Medulla oblongata (tissue), 1 donor: ENCODE measurements around the gene TRAF2.
"Not testable (repeated sequence)": the region's sequence is repeated elsewhere in the genome, so short reads cannot be mapped to it uniquely, and the experiment has no call there.

Source experiments
- DNase-seq: peaks from one replicate; pipeline ENCODE4 v3.0.0-alpha.2; 2015; ENCODE audit errors: extremely low spot score

TRAF2 gene, protein sequence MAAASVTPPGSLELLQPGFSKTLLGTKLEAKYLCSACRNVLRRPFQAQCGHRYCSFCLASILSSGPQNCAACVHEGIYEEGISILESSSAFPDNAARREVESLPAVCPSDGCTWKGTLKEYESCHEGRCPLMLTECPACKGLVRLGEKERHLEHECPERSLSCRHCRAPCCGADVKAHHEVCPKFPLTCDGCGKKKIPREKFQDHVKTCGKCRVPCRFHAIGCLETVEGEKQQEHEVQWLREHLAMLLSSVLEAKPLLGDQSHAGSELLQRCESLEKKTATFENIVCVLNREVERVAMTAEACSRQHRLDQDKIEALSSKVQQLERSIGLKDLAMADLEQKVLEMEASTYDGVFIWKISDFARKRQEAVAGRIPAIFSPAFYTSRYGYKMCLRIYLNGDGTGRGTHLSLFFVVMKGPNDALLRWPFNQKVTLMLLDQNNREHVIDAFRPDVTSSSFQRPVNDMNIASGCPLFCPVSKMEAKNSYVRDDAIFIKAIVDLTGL

DNA sequence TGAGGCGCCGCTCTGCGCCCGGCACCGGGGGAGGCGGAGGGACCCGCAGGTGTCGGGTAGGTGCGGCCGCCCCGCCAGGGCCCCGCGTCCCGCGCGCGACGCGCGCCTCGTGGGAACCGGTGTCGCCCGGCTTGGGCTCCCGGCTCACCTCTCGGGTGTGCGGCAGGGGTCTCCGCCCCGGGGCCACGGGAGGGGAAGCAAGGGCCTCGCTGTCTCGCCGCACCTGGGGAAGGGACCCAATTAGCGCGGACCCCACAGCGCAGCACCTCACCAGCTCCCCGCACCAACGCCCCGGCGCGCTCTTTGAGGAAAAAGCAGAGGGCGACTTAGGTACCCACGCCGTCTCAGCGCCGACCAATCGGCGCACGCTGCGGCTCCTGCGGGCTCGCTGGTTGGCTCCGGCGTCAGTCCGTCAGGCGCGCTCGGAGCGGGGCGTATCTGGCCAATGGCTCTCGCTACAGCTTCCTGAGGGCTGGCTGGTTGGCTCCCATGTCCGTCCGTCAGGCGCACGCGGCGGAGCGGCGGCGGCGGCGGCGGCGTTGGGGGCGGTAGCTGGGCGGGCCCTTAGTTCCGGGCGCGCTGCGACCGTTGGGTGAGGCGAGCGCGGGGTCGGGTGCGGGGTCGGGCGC lies at the start of gene TRAF2:
Gene TRAF2 (plus strand): TSS at position 567 of the 629 bp plus-strand sequence. CDS start 12,225 bp downstream, outside the sequence.
- DNase-seq: peak; percentile 98

DNA sequence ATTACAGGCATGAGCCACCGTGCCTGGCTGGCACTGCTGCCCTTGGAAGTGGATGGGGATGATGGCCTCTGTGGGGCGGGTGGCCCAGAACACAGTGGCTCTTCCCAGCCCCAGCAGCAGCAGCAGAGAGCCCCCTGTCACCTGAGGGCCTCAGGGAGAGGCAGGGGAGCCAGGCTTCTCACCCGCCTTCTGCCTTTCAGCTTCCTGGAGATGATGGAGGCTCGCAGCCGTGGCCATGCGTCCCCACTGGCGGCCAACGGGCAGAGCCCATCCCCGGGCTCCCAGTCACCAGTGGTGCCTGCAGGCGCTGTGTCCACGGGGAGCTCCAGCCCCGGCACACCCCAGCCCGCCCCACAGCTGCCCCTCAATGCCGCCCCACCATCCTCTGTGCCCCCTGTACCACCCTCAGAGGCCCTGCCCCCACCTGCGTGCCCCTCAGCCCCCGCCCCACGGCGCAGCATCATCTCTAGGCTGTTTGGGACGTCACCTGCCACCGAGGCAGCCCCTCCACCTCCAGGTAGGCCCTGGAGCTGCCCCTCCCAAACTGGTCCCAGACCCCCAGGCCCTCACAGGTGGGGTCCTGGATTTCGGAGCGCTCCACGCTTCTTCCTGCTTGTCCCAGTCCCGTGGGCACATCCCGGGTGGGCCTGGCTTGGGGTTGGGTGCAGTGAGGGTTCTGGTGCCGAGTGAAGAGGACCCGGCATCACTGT lies 49.0 kb upstream of the TRAF2 start:
- DNase-seq: no peak

- DNase-seq: not testable (repeated sequence)
These were observed 48.4 kb upstream of the TRAF2 start for GRCh38 chr9:136837856-136838277.

DNA sequence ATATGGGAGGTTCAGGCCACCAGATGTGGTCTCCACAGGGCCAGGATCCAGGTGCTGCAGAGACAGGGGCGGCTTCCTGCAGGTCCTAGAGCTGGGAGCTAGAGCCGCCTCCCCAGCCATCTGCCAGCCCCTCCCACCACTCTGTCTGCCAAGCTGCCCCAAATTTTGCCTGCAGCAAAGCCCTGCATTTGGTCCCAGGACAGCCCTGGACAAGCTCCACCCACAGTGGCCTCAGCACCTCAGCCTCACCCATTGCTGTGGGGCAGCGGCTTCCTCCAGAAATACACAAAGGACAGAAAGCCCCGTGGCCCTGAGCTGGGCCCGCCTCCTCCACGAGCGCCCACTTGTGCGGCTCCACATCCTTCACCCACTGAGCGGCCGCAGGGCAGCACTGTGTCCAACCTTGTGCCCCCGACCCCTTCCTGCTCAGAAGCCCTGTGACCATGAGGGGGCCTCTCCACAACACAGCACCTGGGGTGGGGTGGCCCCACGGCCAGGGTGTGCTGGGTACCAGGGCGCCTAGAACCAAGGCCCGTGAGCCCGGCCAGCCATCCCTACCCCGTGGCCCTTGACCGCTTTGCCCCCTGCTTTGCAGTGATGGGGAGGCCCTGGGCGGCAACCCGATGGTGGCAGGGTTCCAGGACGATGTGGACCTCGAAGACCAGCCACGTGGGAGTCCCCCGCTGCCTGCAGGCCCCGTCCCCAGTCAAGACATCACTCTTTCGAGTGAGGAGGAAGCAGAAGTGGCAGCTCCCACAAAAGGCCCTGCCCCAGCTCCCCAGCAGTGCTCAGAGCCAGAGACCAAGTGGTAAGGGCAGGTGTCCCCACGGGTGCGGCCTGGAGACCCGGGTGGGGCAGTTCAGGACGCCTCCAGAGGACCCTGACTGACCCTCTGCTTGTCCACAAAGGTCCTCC lies 47.7 kb upstream of the TRAF2 start:
- no peak for DNase-seq

DNA sequence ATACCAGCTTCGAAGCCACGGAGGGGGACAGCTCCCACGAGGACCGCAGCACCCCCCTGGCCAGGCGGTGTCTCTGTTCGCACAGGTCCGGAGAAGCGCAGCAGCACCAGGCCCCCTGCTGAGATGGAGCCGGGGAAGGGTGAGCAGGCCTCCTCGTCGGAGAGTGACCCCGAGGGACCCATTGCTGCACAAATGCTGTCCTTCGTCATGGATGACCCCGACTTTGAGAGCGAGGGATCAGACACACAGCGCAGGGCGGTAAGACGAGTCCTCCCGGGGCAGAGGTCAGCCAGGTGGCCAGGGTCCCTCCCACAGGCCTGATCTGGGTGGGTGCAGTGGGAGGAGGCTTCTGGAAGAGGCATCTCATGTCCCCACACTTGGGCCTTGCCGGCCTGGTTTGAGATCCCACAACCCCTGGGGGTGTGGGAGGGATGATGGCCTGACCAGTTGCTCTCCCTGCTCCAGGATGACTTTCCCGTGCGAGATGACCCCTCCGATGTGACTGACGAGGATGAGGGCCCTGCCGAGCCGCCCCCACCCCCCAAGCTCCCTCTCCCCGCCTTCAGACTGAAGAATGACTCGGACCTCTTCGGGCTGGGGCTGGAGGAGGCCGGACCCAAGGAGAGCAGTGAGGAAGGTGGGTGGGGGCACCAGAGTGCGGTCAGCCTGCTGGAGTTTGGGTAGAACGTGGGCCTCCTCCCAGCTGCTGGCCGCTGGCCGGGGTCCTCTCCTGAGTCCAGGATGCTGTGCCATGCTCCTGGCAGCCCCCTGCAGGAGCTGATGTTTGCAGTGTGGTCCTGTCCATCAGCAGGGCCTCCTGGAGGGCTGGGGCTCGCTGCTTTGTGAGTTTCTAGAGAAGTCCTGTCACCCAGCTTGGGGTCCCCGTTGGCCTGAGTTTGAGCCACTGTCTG lies 46.8 kb upstream of the TRAF2 start:
- no peak for DNase-seq

DNA sequence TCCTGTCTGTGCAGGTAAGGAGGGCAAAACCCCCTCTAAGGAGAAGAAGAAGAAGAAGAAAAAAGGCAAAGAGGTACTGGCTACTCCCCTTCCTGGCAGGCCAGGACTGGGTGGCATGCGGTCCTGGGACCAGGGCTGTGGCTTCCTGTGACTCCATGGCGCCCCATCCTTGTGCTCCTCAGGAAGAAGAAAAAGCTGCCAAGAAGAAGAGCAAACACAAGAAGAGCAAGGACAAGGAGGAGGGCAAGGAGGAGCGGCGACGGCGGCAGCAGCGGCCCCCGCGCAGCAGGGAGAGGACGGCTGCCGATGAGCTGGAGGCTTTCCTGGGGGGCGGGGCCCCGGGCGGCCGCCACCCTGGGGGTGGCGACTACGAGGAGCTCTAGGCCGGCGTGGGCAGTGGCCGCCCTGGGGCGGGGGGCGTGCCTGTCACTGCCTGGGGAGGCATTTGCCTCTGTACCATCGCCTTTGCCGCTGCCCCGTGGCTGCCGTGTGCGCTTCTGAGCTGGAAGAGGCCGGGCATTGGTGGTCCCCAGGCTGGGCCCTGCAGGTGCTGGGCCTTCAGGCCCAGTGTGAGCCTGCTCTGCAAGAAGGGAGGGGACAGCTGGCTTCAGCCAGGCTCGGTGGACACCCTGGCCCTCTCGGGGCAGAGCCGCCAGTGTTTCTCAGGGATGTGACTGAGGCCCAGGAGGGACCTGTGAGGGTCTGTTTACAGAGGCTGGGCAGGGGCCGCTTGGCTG lies 46.0 kb upstream of the TRAF2 start:
- DNase-seq: no peak

DNA sequence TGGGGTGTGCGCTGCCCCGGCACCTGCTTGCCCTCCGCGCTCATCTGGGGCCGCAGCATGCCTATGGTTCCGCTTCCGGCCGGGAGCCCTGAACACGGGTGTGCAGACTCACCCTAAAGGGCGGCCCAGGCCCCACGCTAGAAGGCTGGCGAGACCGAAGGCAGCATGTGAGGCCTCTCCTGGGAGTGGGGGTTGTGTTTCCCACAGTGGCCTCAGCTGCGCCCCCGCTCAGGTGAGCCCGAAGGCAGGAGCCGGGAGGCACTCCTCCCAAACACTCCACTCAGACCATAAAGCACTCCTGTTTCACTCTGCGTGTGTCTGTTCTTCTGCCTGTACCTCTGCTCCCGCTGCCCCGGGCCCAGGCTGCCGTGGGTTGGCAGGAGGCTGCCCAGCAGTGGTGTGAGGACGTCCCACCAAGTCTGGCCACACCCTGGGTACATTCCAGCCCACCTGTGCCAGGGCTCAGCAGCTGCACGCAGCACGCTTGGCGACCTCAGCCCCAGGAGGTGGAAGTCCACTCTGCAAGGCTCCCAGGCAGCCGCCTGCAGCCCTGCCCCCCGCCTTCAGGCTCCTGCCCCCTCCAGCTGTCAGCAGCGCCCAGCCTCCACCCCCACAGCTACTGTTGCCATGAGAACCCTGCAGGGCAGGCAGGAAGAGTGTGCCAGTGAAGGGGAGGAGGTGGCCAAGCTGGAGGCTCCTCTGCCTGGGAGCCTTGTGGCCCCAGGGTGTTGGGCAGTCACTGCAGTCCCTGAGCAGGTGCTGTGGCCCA lies 45.3 kb upstream of the TRAF2 start:
- DNase-seq: peak; percentile 90

DNA sequence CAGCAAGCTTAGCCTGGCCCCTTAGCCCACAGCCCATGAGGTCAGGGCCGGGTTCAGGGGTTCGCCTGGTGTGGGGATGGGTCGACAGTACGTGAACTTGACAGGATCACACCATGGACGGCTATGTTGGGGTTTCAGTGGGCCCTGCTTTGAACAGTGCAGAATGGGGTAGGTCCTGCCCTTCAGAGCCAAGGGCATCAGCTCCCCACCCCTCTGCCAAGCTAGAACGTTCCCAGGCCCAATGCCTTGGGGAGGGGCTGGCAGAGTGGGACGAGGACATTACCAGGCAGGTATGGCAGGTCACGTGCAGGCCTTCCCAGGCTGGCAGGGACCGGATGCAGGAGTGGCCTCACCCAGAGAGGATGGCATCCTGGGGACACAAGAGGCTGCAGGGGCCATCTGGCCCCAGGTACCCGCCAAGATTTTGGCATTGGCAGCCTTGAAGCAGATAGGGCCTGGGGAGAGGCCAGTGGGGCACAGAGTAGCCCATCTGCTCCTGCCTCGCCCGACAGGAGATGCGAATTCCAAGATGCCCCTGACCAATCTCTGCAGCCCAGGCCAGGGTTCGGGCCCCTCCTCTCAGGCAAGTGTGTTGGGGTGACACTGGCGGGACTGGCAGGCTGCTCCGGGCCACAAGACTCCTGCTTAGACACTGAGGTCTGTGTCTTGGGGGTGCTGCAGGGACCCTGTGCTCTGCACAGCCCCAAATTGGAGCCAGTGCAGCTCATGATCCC lies 44.5 kb upstream of the TRAF2 start:
- DNase-seq: peak; percentile 9

GRCh38 chr9:136842380-136842948 lies 43.9 kb upstream of the TRAF2 start, which contains the start of gene AJM1:
Gene AJM1 (plus strand): TSS chr9:136842478. CDS start chr9:136844415, 1,937 bp downstream.
- peak; percentile 83 for DNase-seq

GRCh38 chr9:136843159-136843800 lies 43.0 kb upstream of the TRAF2 start:
- DNase-seq: peak; percentile 48

- DNase-seq: not testable (repeated sequence)
These were observed 42.2 kb upstream of the TRAF2 start for GRCh38 chr9:136843801-136844740.

- DNase-seq: no peak
These were observed 41.4 kb upstream of the TRAF2 start for GRCh38 chr9:136844761-136845464.

- no peak for DNase-seq
These were observed 40.7 kb upstream of the TRAF2 start for GRCh38 chr9:136845465-136846260.

DNA sequence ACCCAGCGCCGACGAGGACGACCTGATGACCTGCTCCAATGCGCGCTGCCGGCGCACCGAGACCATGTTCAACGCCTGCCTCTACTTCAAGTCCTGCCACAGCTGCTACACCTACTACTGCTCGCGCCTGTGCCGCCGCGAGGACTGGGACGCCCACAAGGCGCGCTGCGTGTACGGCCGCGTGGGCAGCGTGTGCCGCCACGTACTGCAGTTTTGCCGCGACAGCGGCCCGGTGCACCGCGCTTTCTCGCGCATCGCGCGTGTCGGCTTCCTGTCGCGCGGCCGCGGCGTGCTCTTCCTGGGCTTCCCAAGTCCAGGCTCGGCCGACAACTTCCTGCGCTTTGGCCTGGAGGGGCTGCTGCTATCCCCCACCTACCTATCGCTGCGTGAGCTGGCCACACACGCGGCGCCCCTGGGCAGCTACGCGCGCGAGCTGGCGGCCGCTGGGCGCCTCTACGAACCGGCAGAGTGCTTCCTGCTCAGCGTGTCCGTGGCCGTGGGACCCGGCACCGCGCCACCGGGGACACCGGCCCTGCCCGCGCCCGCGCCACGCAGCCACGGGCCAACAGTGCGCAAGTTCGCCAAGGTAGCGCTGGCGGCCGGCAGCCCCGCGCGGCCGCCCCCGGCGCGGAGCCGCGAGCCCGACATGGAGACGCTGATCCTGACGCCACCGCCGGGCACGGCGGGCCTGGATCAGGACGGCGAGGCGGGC lies 39.8 kb upstream of the TRAF2 start:
- DNase-seq: no peak
